SK-N-SH (cell line): ENCODE measurements around the gene POP4.

Source experiments
- EZH2phosphoT487 ChIP-seq: fragments of 200-600 bp; sonication (generic); IDR thresholded peaks from 2 replicates; pipeline ENCODE4 v1.6.1; 2017; ENCODE audit warnings: low read depth, mixed run types, mild to moderate bottlenecking, antibody characterized with exemption, moderate library complexity, borderline replicate concordance
- GABPA ChIP-seq: IDR thresholded peaks from 2 replicates; pipeline ENCODE4 v1.4.0; 2012; ENCODE audit warnings: low read depth, mild to moderate bottlenecking
- MXI1 ChIP-seq: IDR thresholded peaks from 2 replicates; pipeline ENCODE4 v1.6.1; 2012; ENCODE audit warnings: mild to moderate bottlenecking, low read depth, low read length, improper control_type of control experiment
- RAD21 ChIP-seq: IDR thresholded peaks from 2 replicates; pipeline ENCODE4 v1.6.1; 2012; ENCODE audit warnings: mild to moderate bottlenecking, low read length
- SIN3A ChIP-seq: IDR thresholded peaks from 2 replicates; pipeline ENCODE4 v1.6.1; 2012; ENCODE audit warnings: low read depth, mild to moderate bottlenecking, low read length, moderate library complexity, borderline replicate concordance
- SMC3 ChIP-seq: IDR thresholded peaks from 2 replicates; pipeline ENCODE4 v1.6.1; 2012; ENCODE audit warnings: low read depth, low read length, improper control_type of control experiment
- TEAD4 ChIP-seq: IDR thresholded peaks from 2 replicates; pipeline ENCODE4 v1.4.0; 2012; ENCODE audit warnings: mild to moderate bottlenecking, borderline replicate concordance; ENCODE audit not compliant: insufficient read depth
- TF ChIP-seq, protein P1 (sequence below): fragments of 200-600 bp; sonication (generic); IDR thresholded peaks from 2 replicates; pipeline ENCODE4 v1.6.1; 2017; ENCODE audit warnings: antibody characterized with exemption, mild to moderate bottlenecking, moderate library complexity

DNA sequence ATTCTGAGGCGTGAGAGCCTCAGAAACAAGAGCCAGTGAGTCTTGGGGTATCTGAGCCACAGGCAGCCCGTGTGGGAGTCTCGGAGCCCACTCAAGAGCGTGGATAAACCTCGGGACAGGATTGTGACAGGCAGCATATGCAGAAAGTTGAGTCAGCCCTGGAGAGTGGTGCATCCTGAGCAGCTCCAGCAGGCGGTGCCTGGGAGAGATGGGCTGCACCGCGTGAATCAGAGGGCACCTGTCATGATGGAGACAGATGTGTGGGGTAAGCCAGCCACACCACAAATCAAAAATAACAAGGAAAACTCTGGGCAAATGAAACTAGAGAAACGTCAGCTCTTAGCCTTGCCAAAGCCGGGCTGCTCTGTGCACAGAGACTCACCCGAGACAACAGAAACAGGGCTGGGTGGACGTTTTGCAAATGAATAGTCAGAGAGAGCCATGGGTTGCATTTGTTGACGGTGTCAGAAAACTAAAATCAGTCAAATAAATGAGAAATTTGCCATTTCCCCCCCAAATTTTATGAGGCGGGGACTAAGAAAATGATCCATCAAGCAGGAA lies 30.0 kb upstream of the POP4 start:
- TF ChIP-seq, protein P1, sequence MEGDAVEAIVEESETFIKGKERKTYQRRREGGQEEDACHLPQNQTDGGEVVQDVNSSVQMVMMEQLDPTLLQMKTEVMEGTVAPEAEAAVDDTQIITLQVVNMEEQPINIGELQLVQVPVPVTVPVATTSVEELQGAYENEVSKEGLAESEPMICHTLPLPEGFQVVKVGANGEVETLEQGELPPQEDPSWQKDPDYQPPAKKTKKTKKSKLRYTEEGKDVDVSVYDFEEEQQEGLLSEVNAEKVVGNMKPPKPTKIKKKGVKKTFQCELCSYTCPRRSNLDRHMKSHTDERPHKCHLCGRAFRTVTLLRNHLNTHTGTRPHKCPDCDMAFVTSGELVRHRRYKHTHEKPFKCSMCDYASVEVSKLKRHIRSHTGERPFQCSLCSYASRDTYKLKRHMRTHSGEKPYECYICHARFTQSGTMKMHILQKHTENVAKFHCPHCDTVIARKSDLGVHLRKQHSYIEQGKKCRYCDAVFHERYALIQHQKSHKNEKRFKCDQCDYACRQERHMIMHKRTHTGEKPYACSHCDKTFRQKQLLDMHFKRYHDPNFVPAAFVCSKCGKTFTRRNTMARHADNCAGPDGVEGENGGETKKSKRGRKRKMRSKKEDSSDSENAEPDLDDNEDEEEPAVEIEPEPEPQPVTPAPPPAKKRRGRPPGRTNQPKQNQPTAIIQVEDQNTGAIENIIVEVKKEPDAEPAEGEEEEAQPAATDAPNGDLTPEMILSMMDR, result no peak
- TF ChIP-seq MXI1 (no peak), RAD21 (no peak), TEAD4 (no peak), GABPA (no peak), EZH2phosphoT487 (no peak), SIN3A (no peak), SMC3 (no peak)
